Type B pancreatic cell (in vitro differentiated cells): ENCODE data around the gene RNF44. TPM values are rescaled to one million over a fixed set of nuclear protein-coding genes. Genes with fewer than 3 reads are reported as not detected.

ENCODE experiments used
- DNase-seq: peaks from one replicate; pipeline ENCODE4 v3.0.0; 2021; ENCODE audit warnings: mixed read lengths; ENCODE audit not compliant: unreplicated experiment; ENCODE audit errors: extremely low spot score
- H3K27ac Mint-ChIP-seq: 2 replicates; pipeline ENCODE4 v1.8.0; 2021; ENCODE audit warnings: mild to moderate bottlenecking, mixed read lengths
- H3K27me3 Mint-ChIP-seq: 2 replicates; pipeline ENCODE4 v1.8.0; 2021; ENCODE audit warnings: mixed read lengths
- H3K36me3 Mint-ChIP-seq: 2 replicates; pipeline ENCODE4 v1.8.0; 2021; ENCODE audit warnings: mixed read lengths
- H3K4me1 Mint-ChIP-seq: one replicate; pipeline ENCODE4 v1.8.0; 2021; ENCODE audit warnings: mixed read lengths; ENCODE audit not compliant: unreplicated experiment
- H3K4me3 Mint-ChIP-seq: 2 replicates; pipeline ENCODE4 v1.8.0; 2021; ENCODE audit warnings: mild to moderate bottlenecking, mixed read lengths
- H3K9me3 Mint-ChIP-seq: 2 replicates; pipeline ENCODE4 v1.8.0; 2021; ENCODE audit warnings: mixed read lengths
- total RNA-seq: library from RNA; stranded (reverse); gene quantifications from 2 replicates; pipeline ENCODE4 v1.2.1, GENCODE V29; 2021; ENCODE audit warnings: low replicate concordance
- TF ChIP-seq, protein P1 (sequence below): fragments of 200-600 bp; sonication (generic); conservative IDR thresholded peaks from 2 replicates; pipeline ENCODE4 v1.5.0; 2021; ENCODE audit warnings: antibody characterized with exemption, mild to moderate bottlenecking

Gene RNF44
- total RNA-seq, 1 donor from 2014 or later: 103 TPM

DNA sequence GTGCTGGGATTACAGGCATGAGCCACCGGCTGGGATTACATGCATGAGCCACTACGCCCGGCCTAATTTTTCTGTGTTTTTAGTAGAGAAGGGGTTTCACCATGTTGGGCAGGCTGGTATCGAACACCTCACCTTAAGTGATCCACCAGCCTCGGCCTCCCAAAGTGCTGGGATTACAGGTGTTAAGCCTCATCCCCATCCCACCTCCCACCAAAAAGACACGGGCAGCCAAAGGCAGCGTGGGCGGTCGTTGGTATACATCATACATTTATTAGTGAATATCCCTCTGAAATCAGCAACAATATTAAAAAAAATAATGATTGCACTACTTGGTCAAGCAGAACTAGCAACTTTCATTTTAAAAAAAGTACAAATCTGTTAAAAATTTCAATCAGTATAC lies 10.7 kb downstream of the RNF44 start:
- H3K9me3 Mint-ChIP-seq: no peaks in the 10 kb centered on the region
- no peak overlapping the region for H3K27ac Mint-ChIP-seq
- H3K4me1 Mint-ChIP-seq: no peaks in the 10 kb centered on the region
- H3K36me3 Mint-ChIP-seq: no peaks in the 10 kb centered on the region
- no peak for DNase-seq
- H3K4me3 Mint-ChIP-seq: no peak overlapping the region
- H3K27me3 Mint-ChIP-seq: no peaks in the 10 kb centered on the region
- TF ChIP-seq, protein P1, sequence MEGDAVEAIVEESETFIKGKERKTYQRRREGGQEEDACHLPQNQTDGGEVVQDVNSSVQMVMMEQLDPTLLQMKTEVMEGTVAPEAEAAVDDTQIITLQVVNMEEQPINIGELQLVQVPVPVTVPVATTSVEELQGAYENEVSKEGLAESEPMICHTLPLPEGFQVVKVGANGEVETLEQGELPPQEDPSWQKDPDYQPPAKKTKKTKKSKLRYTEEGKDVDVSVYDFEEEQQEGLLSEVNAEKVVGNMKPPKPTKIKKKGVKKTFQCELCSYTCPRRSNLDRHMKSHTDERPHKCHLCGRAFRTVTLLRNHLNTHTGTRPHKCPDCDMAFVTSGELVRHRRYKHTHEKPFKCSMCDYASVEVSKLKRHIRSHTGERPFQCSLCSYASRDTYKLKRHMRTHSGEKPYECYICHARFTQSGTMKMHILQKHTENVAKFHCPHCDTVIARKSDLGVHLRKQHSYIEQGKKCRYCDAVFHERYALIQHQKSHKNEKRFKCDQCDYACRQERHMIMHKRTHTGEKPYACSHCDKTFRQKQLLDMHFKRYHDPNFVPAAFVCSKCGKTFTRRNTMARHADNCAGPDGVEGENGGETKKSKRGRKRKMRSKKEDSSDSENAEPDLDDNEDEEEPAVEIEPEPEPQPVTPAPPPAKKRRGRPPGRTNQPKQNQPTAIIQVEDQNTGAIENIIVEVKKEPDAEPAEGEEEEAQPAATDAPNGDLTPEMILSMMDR: no peak

DNA sequence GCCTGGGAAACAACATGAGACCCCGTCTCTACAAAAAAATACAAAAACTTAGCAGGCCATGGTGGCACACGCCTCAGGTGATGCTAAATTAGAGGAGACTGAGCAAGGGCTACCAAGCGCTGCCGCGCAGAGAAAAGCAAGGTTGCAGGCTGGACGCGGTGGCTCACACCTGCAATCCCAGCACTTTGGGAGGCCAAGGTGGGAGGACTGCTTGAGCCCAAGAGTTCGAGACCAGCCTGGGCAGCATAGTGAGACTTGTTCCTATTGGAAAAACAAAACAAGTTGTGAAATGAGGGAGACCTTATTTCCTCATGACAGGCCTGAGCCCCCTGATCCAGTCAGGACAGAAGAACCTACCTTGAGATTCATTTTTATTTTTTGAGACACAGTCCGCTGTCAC lies 11.5 kb downstream of the RNF44 start:
- Mint-ChIP-seq H3K4me3 (no peak overlapping the region), H3K4me1 (no peaks in the 10 kb centered on the region), H3K9me3 (no peaks in the 10 kb centered on the region), H3K27me3 (no peaks in the 10 kb centered on the region), H3K36me3 (no peaks in the 10 kb centered on the region), H3K27ac (peak overlapping the region; percentile 5)
- TF ChIP-seq, protein P1: no peak
- no peak for DNase-seq

DNA sequence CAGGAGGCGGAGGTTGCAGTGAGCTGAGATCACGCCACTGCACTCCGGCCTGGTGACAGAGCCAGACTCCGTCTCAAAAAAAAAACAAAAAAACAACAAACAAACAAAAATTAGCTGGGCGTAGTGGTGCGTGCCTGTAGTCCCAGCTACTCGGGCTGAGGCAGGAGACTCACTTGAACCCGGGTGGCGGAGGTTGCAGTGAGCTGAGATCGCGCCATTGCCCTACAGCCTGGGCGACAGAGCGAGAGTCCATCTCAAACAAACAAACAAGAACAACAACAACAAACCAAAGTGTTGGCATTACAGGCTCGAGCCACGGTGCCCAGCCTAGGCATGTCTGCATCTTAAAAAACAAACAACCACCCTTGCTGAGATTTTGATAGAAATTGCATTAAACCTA lies 12.2 kb downstream of the RNF44 start:
- Mint-ChIP-seq H3K36me3 (no peaks in the 10 kb centered on the region), H3K4me3 (no peak overlapping the region), H3K4me1 (no peaks in the 10 kb centered on the region), H3K27me3 (no peaks in the 10 kb centered on the region), H3K9me3 (no peaks in the 10 kb centered on the region), H3K27ac (peak overlapping the region; percentile 5)
- TF ChIP-seq, protein P1: no peak
- no peak for DNase-seq

DNA sequence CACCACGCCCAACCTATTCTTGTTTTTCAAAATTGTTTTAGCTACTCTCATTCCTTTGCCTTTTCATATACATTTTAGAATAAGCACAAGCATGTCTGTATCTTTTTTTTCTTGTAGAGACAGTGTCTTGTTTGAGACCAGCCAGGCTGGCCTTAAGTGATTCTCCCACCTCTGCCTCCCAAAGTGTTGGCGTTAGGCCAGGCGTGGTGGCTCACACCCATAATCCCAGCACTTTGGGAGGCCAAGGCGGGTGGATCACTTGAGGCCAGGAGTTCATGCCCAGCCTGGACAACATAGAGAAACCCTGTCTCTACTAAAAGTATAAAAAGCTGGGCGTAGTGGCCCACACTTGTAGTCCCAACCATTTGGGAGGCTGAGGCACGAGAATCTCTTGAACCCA lies 13.1 kb downstream of the RNF44 start:
- Mint-ChIP-seq H3K36me3 (no peaks in the 10 kb centered on the region), H3K4me1 (no peaks in the 10 kb centered on the region), H3K27ac (no peak overlapping the region), H3K4me3 (no peak overlapping the region), H3K9me3 (no peaks in the 10 kb centered on the region), H3K27me3 (no peaks in the 10 kb centered on the region)
- no peak for DNase-seq
- TF ChIP-seq, protein P1: no peak

DNA sequence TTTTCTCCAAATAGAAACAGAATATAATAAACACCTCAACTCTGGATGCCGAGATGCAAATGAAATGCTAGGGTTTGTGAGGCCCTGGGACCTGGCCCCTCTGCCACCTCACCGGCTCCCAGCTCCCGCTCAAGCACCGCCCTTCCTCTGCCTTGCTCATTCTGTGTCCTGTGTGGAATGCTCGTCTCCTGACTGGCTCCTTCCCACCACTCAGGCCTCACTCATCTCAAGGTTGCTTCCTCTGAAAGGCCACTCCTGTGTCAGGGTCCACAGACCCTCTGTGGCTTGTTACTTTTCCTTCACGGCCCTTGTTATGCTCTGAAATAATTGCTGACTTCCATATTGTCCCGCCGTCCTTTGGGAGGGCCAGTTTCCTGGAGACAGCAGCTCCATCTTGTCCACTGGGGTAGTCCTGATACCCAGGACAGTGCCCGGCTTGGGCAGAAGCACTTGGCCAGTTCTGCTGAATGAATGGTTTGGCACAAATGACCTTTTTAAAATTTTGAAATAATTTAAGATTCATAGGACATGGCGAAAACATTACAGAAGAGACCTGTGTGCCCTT lies 15.4 kb downstream of the RNF44 start:
- H3K36me3 Mint-ChIP-seq: no peaks in the 10 kb centered on the region
- H3K9me3 Mint-ChIP-seq: no peaks in the 10 kb centered on the region

More for the DNA sequence above, 15.4 kb downstream of the RNF44 start:
- DNase-seq: no peak
- Mint-ChIP-seq H3K27me3 (no peaks in the 10 kb centered on the region), H3K27ac (no peak overlapping the region), H3K4me1 (no peaks in the 10 kb centered on the region), H3K4me3 (no peak overlapping the region)
- TF ChIP-seq, protein P1: no peak
